Fibroblast of mammary gland (primary cell): Measurements from ENCODE around the gene ZNF516.

Experiments
- DNase-seq: peaks from one replicate; pipeline ENCODE4 v3.0.0-alpha.2; 2010; ENCODE audit warnings: low read depth
- H3K4me3 ChIP-seq: 2 replicates; pipeline ENCODE4 v1.5.1; 2011; ENCODE audit warnings: low read depth, mild to moderate bottlenecking, low read length, moderate library complexity; ENCODE audit not compliant: control insufficient read depth
- TF ChIP-seq, protein P1 (sequence below): conservative IDR thresholded peaks from 2 replicates; pipeline ENCODE4 v1.5.1; 2011; ENCODE audit warnings: low read depth, low read length, inconsistent platforms; ENCODE audit not compliant: control insufficient read depth, insufficient read depth

ZNF516 gene

DNA sequence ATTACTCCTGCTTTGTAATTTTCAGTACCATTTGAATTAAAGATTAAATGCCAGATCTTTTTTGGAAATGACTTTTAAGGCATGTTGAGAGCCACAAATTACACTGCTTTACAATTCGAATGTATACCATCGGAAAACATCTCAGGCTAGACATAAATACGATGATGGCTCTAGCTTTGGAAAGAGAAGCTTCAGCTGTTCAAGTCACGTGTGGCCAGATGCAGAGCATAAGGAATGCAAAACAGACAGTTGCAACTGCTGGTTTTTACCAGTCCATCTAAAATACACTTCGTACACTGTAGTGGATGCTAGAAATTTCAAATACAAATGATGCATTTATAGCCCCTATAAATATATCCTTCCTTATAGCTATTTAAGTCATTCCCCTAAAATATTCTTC, 8.0 kb downstream of the ZNF516 start:
- no peak overlapping the region for H3K4me3 ChIP-seq
- no peak for DNase-seq
- TF ChIP-seq, protein P1, sequence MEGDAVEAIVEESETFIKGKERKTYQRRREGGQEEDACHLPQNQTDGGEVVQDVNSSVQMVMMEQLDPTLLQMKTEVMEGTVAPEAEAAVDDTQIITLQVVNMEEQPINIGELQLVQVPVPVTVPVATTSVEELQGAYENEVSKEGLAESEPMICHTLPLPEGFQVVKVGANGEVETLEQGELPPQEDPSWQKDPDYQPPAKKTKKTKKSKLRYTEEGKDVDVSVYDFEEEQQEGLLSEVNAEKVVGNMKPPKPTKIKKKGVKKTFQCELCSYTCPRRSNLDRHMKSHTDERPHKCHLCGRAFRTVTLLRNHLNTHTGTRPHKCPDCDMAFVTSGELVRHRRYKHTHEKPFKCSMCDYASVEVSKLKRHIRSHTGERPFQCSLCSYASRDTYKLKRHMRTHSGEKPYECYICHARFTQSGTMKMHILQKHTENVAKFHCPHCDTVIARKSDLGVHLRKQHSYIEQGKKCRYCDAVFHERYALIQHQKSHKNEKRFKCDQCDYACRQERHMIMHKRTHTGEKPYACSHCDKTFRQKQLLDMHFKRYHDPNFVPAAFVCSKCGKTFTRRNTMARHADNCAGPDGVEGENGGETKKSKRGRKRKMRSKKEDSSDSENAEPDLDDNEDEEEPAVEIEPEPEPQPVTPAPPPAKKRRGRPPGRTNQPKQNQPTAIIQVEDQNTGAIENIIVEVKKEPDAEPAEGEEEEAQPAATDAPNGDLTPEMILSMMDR: no peak

DNA sequence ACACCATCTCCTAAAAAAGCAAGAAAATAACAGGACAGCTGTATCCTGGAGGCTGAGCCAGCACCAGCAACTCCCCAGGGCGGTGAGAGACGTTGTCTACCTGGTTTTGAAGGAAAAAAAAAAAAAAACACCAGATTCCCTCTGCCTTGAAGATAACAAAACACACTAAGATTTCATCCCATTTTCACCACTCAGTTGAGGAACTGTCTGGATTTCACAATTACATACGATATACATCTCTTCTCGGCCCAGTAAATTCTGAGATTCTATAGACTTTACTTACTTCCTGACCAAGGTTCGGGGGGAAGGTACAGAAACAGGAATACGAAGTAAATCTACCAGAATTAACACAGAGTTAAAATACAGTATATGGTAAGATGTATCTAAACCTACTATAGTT, 8.5 kb downstream of the ZNF516 start:
- DNase-seq: no peak
- no peak overlapping the region for H3K4me3 ChIP-seq
- TF ChIP-seq, protein P1: no peak

DNA sequence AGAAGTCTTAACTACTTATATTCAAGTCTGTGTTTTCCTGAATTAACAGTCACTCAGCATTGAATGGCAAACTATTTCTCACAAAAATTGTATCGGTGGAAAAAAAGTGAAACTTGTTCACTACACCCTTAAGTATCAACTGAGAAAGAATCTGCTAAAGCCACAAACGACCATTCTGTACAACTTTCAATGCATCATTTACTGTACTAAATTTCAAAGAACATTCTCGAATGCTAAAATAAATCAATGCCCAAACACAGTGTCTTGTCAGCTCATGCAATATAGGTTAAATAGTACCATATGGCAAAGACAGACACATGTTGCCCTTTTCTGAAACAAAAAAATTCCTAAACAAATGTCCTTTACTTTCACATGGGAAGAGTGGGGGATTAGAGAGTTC, 9.0 kb downstream of the ZNF516 start:
- DNase-seq: peak; percentile 62
- TF ChIP-seq, protein P1: no peak

GRCh38 chr18:76484749-76485387, 10.2 kb downstream of the ZNF516 start:
- H3K4me3 ChIP-seq: no peak overlapping the region
- TF ChIP-seq, protein P1: no peak
- no peak for DNase-seq

More for the DNA sequence above, 9.0 kb downstream of the ZNF516 start:
- H3K4me3 ChIP-seq: no peak overlapping the region

DNA sequence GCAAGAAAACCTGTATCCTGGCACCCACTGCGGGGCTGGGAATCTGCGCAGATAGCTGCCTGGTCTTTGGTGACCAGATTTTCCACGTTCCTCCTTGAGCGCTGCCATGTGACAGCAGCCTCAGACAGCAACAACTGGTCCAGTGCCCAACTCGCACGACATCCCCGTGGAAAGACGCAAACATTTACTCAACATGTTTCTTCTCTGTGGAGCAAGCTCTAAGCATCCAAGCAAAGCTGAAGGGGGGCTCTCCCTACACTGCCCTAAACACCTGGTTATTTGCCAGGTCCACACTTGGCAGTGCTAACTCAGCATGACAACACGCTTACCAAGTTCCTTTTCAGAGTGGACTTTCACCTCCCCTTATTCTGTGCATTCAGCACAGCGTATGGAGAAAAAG, 11.3 kb downstream of the ZNF516 start:
- no peak overlapping the region for H3K4me3 ChIP-seq
- TF ChIP-seq, protein P1: no peak
- DNase-seq: no peak

- TF ChIP-seq, protein P1: no peak
- no peak overlapping the region for H3K4me3 ChIP-seq
- DNase-seq: no peak
These were observed 11.9 kb downstream of the ZNF516 start for GRCh38 chr18:76482971-76483691.
